K562 (cell line): Measurements from ENCODE around the gene TMEM123. TPM values are rescaled to one million over a fixed set of nuclear protein-coding genes. Genes with fewer than 3 reads are reported as not detected.

Experiments
- ATAC-seq: fragments of 200-7000 bp; cut with Tn5 transposase; 3 replicates; pipeline ENCODE4 v1.9.1; 2020; ENCODE audit warnings: moderate library complexity
- BruUV-seq: library from RNA; stranded (reverse); fragments of 400-500 nt; replicated peaks from 2 replicates; lab custom pipeline; 2021; lab: Mats Ljungman, UMichigan
- CTCF ChIA-PET: fragments of 300-600 bp; formaldehyde crosslinking; extraction: SDS; loops from one replicate; lab custom pipeline; 2021; ENCODE audit warnings: low intra/inter-chr PET ratio; lab: Yijun Ruan, JAX
- POLR2A ChIA-PET: fragments of 300-600, 350-650 bp; sonication (Branson Sonifier 250); formaldehyde crosslinking; extraction: SDS; loops from one replicate; lab custom pipeline; 2021; ENCODE audit warnings: antibody characterized with exemption, inconsistent platforms; lab: Yijun Ruan, JAX
- DNase-seq, 4 experiments: peaks; one replicate each; pipeline versions ENCODE4 v3.0.0 to v3.0.0-alpha.2; 2011 to 2018; ENCODE audit warnings: low spot score in 3 of 4, mixed read lengths in 3 of 4; ENCODE audit errors: extremely low read depth in 1 of 4
- FAIRE-seq: peaks from 2 replicates; lab custom pipeline; 2011; peaks lifted over from hg19 to GRCh38; lab: Jason Lieb, UNC
- H2AFZ ChIP-seq: 2 replicates; pipeline ENCODE4 v1.6.0; 2011; ENCODE audit warnings: low read depth, low read length, control low read depth, inconsistent platforms
- H3K27ac ChIP-seq: fragments of 200-600 bp; 3 replicates; pipeline ENCODE4 v1.8.0; 2011; ENCODE audit warnings: low read depth, mild to moderate bottlenecking, control low read depth, inconsistent platforms, low read length, moderate library complexity, mixed read lengths; ENCODE audit errors: extremely low read depth
- H3K27me3 ChIP-seq, 2 experiments: fragments of 300-600 bp in 1 of 2; 2 replicates in 1 of 2; 3 replicates in 1 of 2; pipeline versions ENCODE4 v1.6.0 to v1.8.0; 2011; ENCODE audit warnings: inconsistent platforms in 2 of 2, low read length in 2 of 2, mild to moderate bottlenecking in 1 of 2, mixed read lengths in 1 of 2, moderate library complexity in 1 of 2; ENCODE audit not compliant: control insufficient read depth in 2 of 2, insufficient read depth in 2 of 2
- H3K36me3 ChIP-seq: fragments of 300-600 bp; 3 replicates; pipeline ENCODE4 v1.8.0; 2011; ENCODE audit warnings: mild to moderate bottlenecking, low read length, inconsistent platforms; ENCODE audit not compliant: control insufficient read depth, insufficient read depth
- H3K4me1 ChIP-seq, 2 experiments: fragments of 200-600 bp in 1 of 2; replicated peaks in 1 of 2; 2 replicates in 1 of 2; 3 replicates in 1 of 2; pipeline versions ENCODE4 v1.5.1 to v1.8.0; 2011; ENCODE audit warnings: inconsistent platforms in 2 of 2, low read length in 2 of 2, mild to moderate bottlenecking in 1 of 2, mixed read lengths in 1 of 2, moderate library complexity in 1 of 2; ENCODE audit not compliant: control insufficient read depth in 2 of 2, insufficient read depth in 2 of 2
- H3K4me2 ChIP-seq: 2 replicates; pipeline ENCODE4 v1.6.1; 2011; ENCODE audit warnings: low read length, control low read depth, inconsistent platforms, mixed read lengths; ENCODE audit not compliant: insufficient read depth
- H3K4me3 ChIP-seq: fragments of 200-600 bp; sonication (generic), shearing (Covaris generic); 2 replicates; pipeline ENCODE4 v1.5.1; 2016; ENCODE audit warnings: control low read depth, inconsistent platforms
- H3K79me2 ChIP-seq: fragments of 200-600 bp; 3 replicates; pipeline ENCODE4 v1.8.0; 2011; ENCODE audit warnings: low read length, inconsistent platforms; ENCODE audit not compliant: control insufficient read depth, insufficient read depth
- H3K9ac ChIP-seq, 2 experiments: 2 replicates each; pipeline versions ENCODE4 v1.6.0 to v1.6.1; 2011; ENCODE audit warnings: low read depth in 2 of 2, low read length in 2 of 2, control low read depth in 1 of 2, inconsistent platforms in 1 of 2, mild to moderate bottlenecking in 1 of 2, mixed read lengths in 1 of 2; ENCODE audit not compliant: insufficient read depth in 1 of 2
- H3K9me1 ChIP-seq: one replicate; pipeline ENCODE4 v1.6.0; 2011; ENCODE audit warnings: inconsistent platforms, mild to moderate bottlenecking, low read length, moderate library complexity; ENCODE audit not compliant: control insufficient read depth, insufficient read depth
- H3K9me3 ChIP-seq: replicated peaks from 2 replicates; pipeline ENCODE4 v1.5.1; 2011; ENCODE audit warnings: low read depth, low read length, inconsistent platforms; ENCODE audit not compliant: control insufficient read depth, insufficient read depth
- H4K20me1 ChIP-seq: replicated peaks from 2 replicates; pipeline ENCODE4 v1.6.1; 2011; ENCODE audit warnings: low read length, inconsistent platforms, mixed read lengths; ENCODE audit not compliant: control insufficient read depth, insufficient read depth
- CREM ChIP-seq: IDR thresholded peaks from 2 replicates; pipeline ENCODE4 v1.6.1; 2014; ENCODE audit warnings: antibody characterized with exemption, low read depth
- PTTG1 ChIP-seq: fragments of 450-650 bp; IDR thresholded peaks from 2 replicates; pipeline ENCODE4 v1.6.1; 2016; ENCODE audit warnings: low read depth, mild to moderate bottlenecking, missing genetic modification characterization, missing compliant biosample characterization
- RBM39 ChIP-seq: fragments of 200-400 bp; formaldehyde crosslinking; optimal IDR thresholded peaks from 2 replicates; pipeline ENCODE3; 2018; ENCODE audit warnings: low read depth, low read length
- STAT5B ChIP-seq: fragments of 250-450 bp; sonication (Bioruptor Pico); IDR thresholded peaks from 2 replicates; pipeline ENCODE4 v1.8.0; 2021; ENCODE audit warnings: mild to moderate bottlenecking, inconsistent platforms
- ZNF707 ChIP-seq: fragments of 250-450 bp; sonication (Bioruptor Pico); conservative IDR thresholded peaks from 2 replicates; pipeline ENCODE4 v1.8.0; 2022; ENCODE audit warnings: inconsistent platforms, mild to moderate bottlenecking, moderate library complexity
- WGBS: fragments of 100-300 bp; shearing (Covaris generic); methylation state at CpG from one replicate; pipeline ENCODE4 v1.1.6; 2016; ENCODE audit warnings: low coverage, mixed read lengths; ENCODE audit not compliant: insufficient coverage; ENCODE audit errors: missing lambda C conversion rate; 5-methylcytosine and 5-hydroxymethylcytosine counted together
- in situ Hi-C: fragments of 300-500 bp; cut with MboI; formaldehyde crosslinking; loops from 4 replicates; pipeline ENCODE4 v1.15.0; 2018; ENCODE audit warnings: inconsistent platforms, mixed read lengths
- intact Hi-C: fragments of 100-400 bp; cut with micrococcal nuclease; formaldehyde crosslinking; loops from 2 replicates; pipeline ENCODE4 v1.14.2; 2022
- polyA plus RNA-seq, 8 experiments: library from polyadenylated mRNA; depleted of rRNA in 4 of 8; stranded (reverse) in 5 of 8; unstranded in 3 of 8; fragments of >200 nt; fragmentation: Nextera tagmentation in 2 of 8; fragmentation: Illumina TruSeq in 1 of 8; extraction: Ambion mirVana in 2 of 8; extraction: Trizol in 1 of 8; gene quantifications; 2 replicates each; pipeline versions ENCODE4 v1.2.1 to v1.2.3, GENCODE V29; 2011 to 2014; ENCODE audit warnings: inconsistent platforms in 1 of 8, missing spikeins in 1 of 8
- total RNA-seq, 7 experiments: library from RNA; depleted of rRNA in 6 of 7; stranded (reverse); fragments of >200 nt in 6 of 7; fragmentation: Illumina TruSeq in 2 of 7; extraction: Trizol in 2 of 7; gene quantifications; 2 replicates each; pipeline versions ENCODE4 v1.2.1 to v1.2.3, GENCODE V29; 2011 to 2021; ENCODE audit warnings: low replicate concordance in 1 of 7
- TF ChIP-seq, protein P1 (sequence below): fragments of 450-650 bp; IDR thresholded peaks from 2 replicates; pipeline ENCODE4 v1.6.1; 2016; ENCODE audit warnings: antibody characterized with exemption

TMEM123 gene
- total and polyA plus RNA-seq, 9 of the 15 experiments (the other 6 are each of a cell fraction or from before 2014, with no cell fraction given) = 19.8 to 344 (median 82.4) TPM

GRCh38 chr11:102469196-102469821 lies 16.7 kb upstream of the TMEM123 start:
- WGBS = 39% methylated on average over 8 of the region's 8 CpGs
- no peaks in the 10 kb centered on the region for H3K79me2 ChIP-seq
- in situ Hi-C loops = no loop called here
- no peaks in the 10 kb centered on the region for H4K20me1 ChIP-seq
- intact Hi-C loops = no loop called here
- peaks cover 3 to 7% of the 10 kb centered on the region in 2 experiments; a peak in 3 of 5 replicates for H3K4me1 ChIP-seq
- no peaks in the 10 kb centered on the region for H3K9me1 ChIP-seq
- BruUV-seq = no TSS peak
- DNase-seq (no peak), ATAC-seq (no peak), FAIRE-seq (no peak)
- peaks cover 0 to 2% of the 10 kb centered on the region in 2 experiments; a peak in 2 of 5 replicates for H3K27me3 ChIP-seq
- H3K36me3 ChIP-seq = no peaks in the 10 kb centered on the region
- H3K4me2 ChIP-seq = no peak overlapping the region
- ChIA-PET POLR2A (no interaction called here), CTCF (no interaction called here)
- TF ChIP-seq CREM (no peak), ZNF707 (CRISPR knock-in tag) (no peak), PTTG1 (tag) (no peak), STAT5B (no peak), RBM39 (no peak)
- TF ChIP-seq, protein P1, sequence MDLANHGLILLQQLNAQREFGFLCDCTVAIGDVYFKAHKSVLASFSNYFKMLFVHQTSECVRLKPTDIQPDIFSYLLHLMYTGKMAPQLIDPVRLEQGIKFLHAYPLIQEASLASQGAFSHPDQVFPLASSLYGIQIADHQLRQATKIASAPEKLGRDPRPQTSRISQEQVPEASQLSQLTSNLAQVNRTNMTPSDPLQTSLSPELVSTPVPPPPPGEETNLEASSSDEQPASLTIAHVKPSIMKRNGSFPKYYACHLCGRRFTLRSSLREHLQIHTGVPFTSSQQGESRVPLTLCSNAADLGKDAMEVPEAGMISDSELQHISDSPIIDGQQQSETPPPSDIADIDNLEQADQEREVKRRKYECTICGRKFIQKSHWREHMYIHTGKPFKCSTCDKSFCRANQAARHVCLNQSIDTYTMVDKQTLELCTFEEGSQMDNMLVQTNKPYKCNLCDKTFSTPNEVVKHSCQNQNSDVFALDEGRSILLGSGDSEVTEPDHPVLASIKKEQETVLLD = no peak
- H3K4me3 ChIP-seq = no peak overlapping the region
- no peak overlapping the region for H3K9ac ChIP-seq
- H3K27ac ChIP-seq = no peak overlapping the region
- H2AFZ ChIP-seq = peak overlapping the region; percentile 71
- H3K9me3 ChIP-seq = no peaks in the 10 kb centered on the region
